CD14-positive monocyte (primary cell): ENCODE data around the gene NFIC. TPM values are rescaled to one million over a fixed set of nuclear protein-coding genes. Genes with fewer than 3 reads are reported as not detected.

Experiments
- DNase-seq, 3 donors: peaks; one replicate each; pipeline ENCODE4 v3.0.0-alpha.2; 2011 to 2022
- H2AFZ ChIP-seq: 2 replicates; pipeline ENCODE4 v1.6.0; 2012; ENCODE audit warnings: mild to moderate bottlenecking, low read depth, low read length, inconsistent platforms; ENCODE audit not compliant: insufficient read depth, poor library complexity, severe bottlenecking
- H3K27ac ChIP-seq, 2 donors: 1 replicate in 1 of 2; 2 replicates in 1 of 2; pipeline ENCODE4 v1.5.1; 2012 to 2013; ENCODE audit warnings: low read length in 2 of 2, control low read depth in 1 of 2, inconsistent platforms in 1 of 2, low read depth in 1 of 2, mild to moderate bottlenecking in 1 of 2
- H3K27me3 ChIP-seq, 2 donors: one replicate each; pipeline versions ENCODE4 v1.6.0 to v1.6.1; 2011 to 2013; ENCODE audit warnings: low read length in 2 of 2; ENCODE audit not compliant: control insufficient read depth in 2 of 2, insufficient read depth in 2 of 2
- H3K36me3 ChIP-seq, 2 donors: replicated peaks in 1 of 2; 1 replicate in 1 of 2; 2 replicates in 1 of 2; pipeline versions ENCODE4 v1.5.1 to v1.6.1; 2012 to 2013; ENCODE audit warnings: low read length in 2 of 2, control low read depth in 1 of 2, inconsistent platforms in 1 of 2, mild to moderate bottlenecking in 1 of 2; ENCODE audit not compliant: insufficient read depth in 2 of 2, control insufficient read depth in 1 of 2
- H3K4me1 ChIP-seq, 2 donors: 1 replicate in 1 of 2; 2 replicates in 1 of 2; pipeline versions ENCODE4 v1.5.1 to v1.6.1; 2012 to 2013; ENCODE audit warnings: low read length in 2 of 2, control low read depth in 1 of 2, inconsistent platforms in 1 of 2, mild to moderate bottlenecking in 1 of 2, moderate library complexity in 1 of 2; ENCODE audit not compliant: insufficient read depth in 2 of 2, control insufficient read depth in 1 of 2
- H3K4me2 ChIP-seq: replicated peaks from 2 replicates; pipeline ENCODE3; 2012; ENCODE audit warnings: low read length, moderate library complexity, mild to moderate bottlenecking; ENCODE audit not compliant: poor library complexity, severe bottlenecking; ENCODE audit errors: extremely low read depth
- H3K4me3 ChIP-seq, 3 experiments: fragments of 200-600 bp in 1 of 3; sonication (generic) in 1 of 3; replicated peaks in 1 of 3; 1 replicate in 2 of 3; 2 replicates in 1 of 3; pipeline ENCODE4 v1.5.1; 2011 to 2013; ENCODE audit warnings: low read length in 3 of 3, mild to moderate bottlenecking in 3 of 3, control low read depth in 2 of 3, low read depth in 2 of 3, inconsistent platforms in 1 of 3, moderate library complexity in 1 of 3
- H3K79me2 ChIP-seq: 2 replicates; pipeline ENCODE4 v1.6.0; 2012; ENCODE audit warnings: mild to moderate bottlenecking, control low read depth, inconsistent platforms, low read length, moderate library complexity; ENCODE audit not compliant: insufficient read depth
- H3K9ac ChIP-seq: 2 replicates; pipeline ENCODE4 v1.6.0; 2017; ENCODE audit warnings: low read length, mild to moderate bottlenecking; ENCODE audit not compliant: insufficient read depth, poor library complexity, severe bottlenecking
- H3K9me3 ChIP-seq, 2 donors: replicated peaks in 1 of 2; 1 replicate in 1 of 2; 2 replicates in 1 of 2; pipeline versions ENCODE4 v1.5.1 to v1.6.1; 2012 to 2013; ENCODE audit warnings: low read length in 2 of 2, control low read depth in 1 of 2; ENCODE audit not compliant: control insufficient read depth in 1 of 2, insufficient read depth in 1 of 2
- H4K20me1 ChIP-seq: 2 replicates; pipeline ENCODE4 v1.6.0; 2012; ENCODE audit warnings: mild to moderate bottlenecking, low read length, control low read depth, moderate library complexity; ENCODE audit not compliant: insufficient read depth
- H3K27ac Mint-ChIP-seq, 7 donors: one replicate each; pipeline ENCODE4 v1.8.0; 2020; ENCODE audit warnings: mild to moderate bottlenecking in 7 of 7, mixed read lengths in 7 of 7, moderate library complexity in 6 of 7, inconsistent platforms in 2 of 7
- H3K27me3 Mint-ChIP-seq, 3 donors: one replicate each; pipeline ENCODE4 v1.8.0; 2021 to 2022; ENCODE audit warnings: low read depth in 3 of 3, mild to moderate bottlenecking in 3 of 3, mixed read lengths in 3 of 3, moderate library complexity in 3 of 3, inconsistent platforms in 1 of 3
- H3K36me3 Mint-ChIP-seq, 2 donors: one replicate each; pipeline ENCODE4 v1.8.0; 2020; ENCODE audit warnings: mixed read lengths in 2 of 2, inconsistent platforms in 1 of 2, mild to moderate bottlenecking in 1 of 2
- H3K4me1 Mint-ChIP-seq: one replicate; pipeline ENCODE4 v1.8.0; 2020; ENCODE audit warnings: mild to moderate bottlenecking, mixed read lengths
- H3K4me3 Mint-ChIP-seq, 2 donors: one replicate each; pipeline ENCODE4 v1.8.0; 2020; ENCODE audit warnings: mild to moderate bottlenecking in 2 of 2, mixed read lengths in 2 of 2, moderate library complexity in 1 of 2
- H3K9me3 Mint-ChIP-seq, 7 donors: one replicate each; pipeline ENCODE4 v1.8.0; 2020 to 2022; ENCODE audit warnings: mixed read lengths in 7 of 7, mild to moderate bottlenecking in 6 of 7, moderate library complexity in 6 of 7, inconsistent platforms in 2 of 7
- WGBS: methylation state at CpG from one replicate; pipeline ENCODE4 v1.1.5; 2013; ENCODE audit warnings: missing lambda C conversion rate; ENCODE audit not compliant: insufficient coverage; 5-methylcytosine and 5-hydroxymethylcytosine counted together
- intact Hi-C, 2 donors: fragments of 100-400 bp; cut with micrococcal nuclease; formaldehyde crosslinking; loops; one replicate each; pipeline versions ENCODE4 v1.15.0 to v1.15.1; 2023
- polyA plus RNA-seq, 3 donors: library from polyadenylated mRNA; depleted of rRNA in 1 of 3; unstranded in 2 of 3; stranded (reverse) in 1 of 3; fragments of 300-500 nt in 2 of 3; fragments of >200 nt in 1 of 3; fragmentation: Illumina TruSeq in 2 of 3; gene quantifications; 1 replicate in 2 of 3; 2 replicates in 1 of 3; pipeline ENCODE4 v1.2.3, GENCODE V29; 2012 to 2021
- TF ChIP-seq, protein P1 (sequence below): fragments of 200-600 bp; IDR thresholded peaks from one replicate; pipeline ENCODE4 v1.8.0; 2022; ENCODE audit warnings: antibody characterized with exemption, mild to moderate bottlenecking

NFIC gene
- polyA plus RNA-seq, 3 donors: 7.0 to 13.8 (median 11.5) TPM

DNA sequence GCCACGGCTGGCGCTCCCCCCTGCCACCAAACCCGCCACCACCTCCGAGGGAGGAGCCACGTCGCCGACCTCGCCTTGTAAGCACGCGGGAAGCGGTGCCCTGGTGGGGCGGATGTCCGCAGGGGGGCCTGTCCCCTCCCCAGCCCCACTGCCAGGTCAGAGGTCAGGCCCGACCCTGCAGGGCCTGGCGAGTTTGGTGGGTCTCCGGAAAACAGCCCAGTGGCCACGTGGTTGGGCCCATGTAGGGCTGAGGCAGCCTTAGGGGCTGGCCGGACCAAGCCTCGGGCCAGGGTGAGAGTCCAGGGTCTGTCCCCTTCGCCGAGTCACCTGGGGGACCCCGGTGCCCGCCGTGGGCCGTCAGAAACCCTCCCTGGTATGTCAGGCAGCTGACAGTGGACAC is 87.5 kb downstream of the NFIC start:
- TF ChIP-seq, protein P1, sequence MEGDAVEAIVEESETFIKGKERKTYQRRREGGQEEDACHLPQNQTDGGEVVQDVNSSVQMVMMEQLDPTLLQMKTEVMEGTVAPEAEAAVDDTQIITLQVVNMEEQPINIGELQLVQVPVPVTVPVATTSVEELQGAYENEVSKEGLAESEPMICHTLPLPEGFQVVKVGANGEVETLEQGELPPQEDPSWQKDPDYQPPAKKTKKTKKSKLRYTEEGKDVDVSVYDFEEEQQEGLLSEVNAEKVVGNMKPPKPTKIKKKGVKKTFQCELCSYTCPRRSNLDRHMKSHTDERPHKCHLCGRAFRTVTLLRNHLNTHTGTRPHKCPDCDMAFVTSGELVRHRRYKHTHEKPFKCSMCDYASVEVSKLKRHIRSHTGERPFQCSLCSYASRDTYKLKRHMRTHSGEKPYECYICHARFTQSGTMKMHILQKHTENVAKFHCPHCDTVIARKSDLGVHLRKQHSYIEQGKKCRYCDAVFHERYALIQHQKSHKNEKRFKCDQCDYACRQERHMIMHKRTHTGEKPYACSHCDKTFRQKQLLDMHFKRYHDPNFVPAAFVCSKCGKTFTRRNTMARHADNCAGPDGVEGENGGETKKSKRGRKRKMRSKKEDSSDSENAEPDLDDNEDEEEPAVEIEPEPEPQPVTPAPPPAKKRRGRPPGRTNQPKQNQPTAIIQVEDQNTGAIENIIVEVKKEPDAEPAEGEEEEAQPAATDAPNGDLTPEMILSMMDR: no peak
- Histone ChIP-seq H3K27me3 (no peaks in the 10 kb centered on the region), H4K20me1 (peaks cover 64% of the 10 kb centered on the region), H3K27ac (no peak overlapping the region), H3K9ac (no peak overlapping the region), H3K4me2 (no peak overlapping the region), H3K4me1 (no peaks in the 10 kb centered on the region), H2AFZ (no peak overlapping the region), H3K4me3 (no peak overlapping the region), H3K9me3 (no peaks in the 10 kb centered on the region), H3K36me3 (peaks cover 79 to 98% of the 10 kb centered on the region in 2 donors), H3K79me2 (peaks cover 5% of the 10 kb centered on the region)
- Mint-ChIP-seq H3K27ac (no peak overlapping the region), H3K27me3 (no peaks in the 10 kb centered on the region), H3K4me1 (no peaks in the 10 kb centered on the region), H3K9me3 (no peaks in the 10 kb centered on the region), H3K36me3 (peaks cover 45 to 77% of the 10 kb centered on the region in 2 donors), H3K4me3 (no peak overlapping the region)
- 95% methylated on average over 25 of the region's 25 CpGs for WGBS
- intact Hi-C loops: no loop called here
- no peak for DNase-seq

DNA sequence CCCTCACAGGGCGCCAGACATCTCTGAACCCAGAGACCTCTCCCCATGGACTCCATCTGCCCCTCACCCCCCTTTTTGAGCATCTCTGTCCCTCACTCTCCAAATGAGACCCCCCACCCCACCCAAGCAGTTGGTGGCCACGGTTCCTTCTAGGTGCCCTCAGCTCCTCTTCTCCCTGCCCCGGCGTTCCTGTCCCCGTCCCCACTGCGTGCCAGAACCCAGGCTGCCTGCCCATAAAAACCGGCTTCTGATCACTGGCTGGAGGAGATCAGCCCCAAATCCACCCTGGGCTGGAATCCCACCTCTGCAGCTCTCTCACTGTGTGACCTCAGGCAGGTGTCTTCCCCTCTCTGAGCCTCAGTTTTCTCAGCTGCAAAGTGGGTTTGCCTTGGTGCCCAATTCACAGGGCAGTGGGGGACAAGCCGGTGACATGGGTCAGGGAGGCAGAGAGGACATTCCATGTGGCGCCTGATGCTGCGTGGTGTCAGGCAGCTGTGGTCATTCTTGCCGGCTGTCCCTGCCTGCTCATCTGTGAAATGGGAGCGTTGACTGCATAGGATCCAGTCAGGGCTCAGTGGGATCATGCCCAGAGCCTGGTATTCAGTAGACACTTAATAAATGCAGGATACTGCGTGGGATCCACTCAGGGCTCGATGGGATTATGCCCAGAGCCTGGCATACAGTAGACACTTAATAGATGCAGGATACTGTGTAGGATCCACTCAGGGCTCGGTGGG is 88.4 kb downstream of the NFIC start:
- H3K4me2 ChIP-seq: no peak overlapping the region
- no peak for DNase-seq
- Mint-ChIP-seq H3K36me3 (peaks cover 42 to 76% of the 10 kb centered on the region in 2 donors), H3K27me3 (no peaks in the 10 kb centered on the region), H3K4me1 (no peaks in the 10 kb centered on the region), H3K4me3 (no peak overlapping the region), H3K27ac (peak overlapping the region in 2 of 7 donors; percentile 10 to 26), H3K9me3 (no peaks in the 10 kb centered on the region)
- peaks cover 11% of the 10 kb centered on the region for H3K79me2 ChIP-seq
- H4K20me1 ChIP-seq: peaks cover 72% of the 10 kb centered on the region
- intact Hi-C loops: no loop called here
- 98% methylated on average over 15 of the region's 15 CpGs for WGBS
- H3K4me3 ChIP-seq: no peak overlapping the region
- H3K4me1 ChIP-seq: no peaks in the 10 kb centered on the region
- no peak overlapping the region for H2AFZ ChIP-seq
- H3K9ac ChIP-seq: no peak overlapping the region
- H3K9me3 ChIP-seq: no peaks in the 10 kb centered on the region
- H3K36me3 ChIP-seq: peaks cover 75 to 97% of the 10 kb centered on the region in 2 donors
- no peaks in the 10 kb centered on the region for H3K27me3 ChIP-seq
- no peak overlapping the region for H3K27ac ChIP-seq
- TF ChIP-seq, protein P1: no peak
